Astrocyte of the cerebellum (primary cell): ENCODE measurements around the gene SH3BGR.

Experiments
- DNase-seq: peaks from one replicate; pipeline ENCODE4 v3.0.0-alpha.2; 2011; ENCODE audit warnings: low read depth
- H3K4me3 ChIP-seq: 2 replicates; pipeline ENCODE4 v1.5.1; 2011; ENCODE audit warnings: mild to moderate bottlenecking, low read depth, low read length, moderate library complexity
- in situ Hi-C: cut with HindIII; loops from 2 replicates; pipeline ENCODE4 v1.10.0; 2017; ENCODE audit warnings: low sequenced_read_pairs
- TF ChIP-seq, protein P1 (sequence below): IDR thresholded peaks from 2 replicates; pipeline ENCODE4 v1.5.1; 2012; ENCODE audit warnings: low read length, low read depth, moderate library complexity, mild to moderate bottlenecking; ENCODE audit errors: missing control alignments

Gene SH3BGR

DNA sequence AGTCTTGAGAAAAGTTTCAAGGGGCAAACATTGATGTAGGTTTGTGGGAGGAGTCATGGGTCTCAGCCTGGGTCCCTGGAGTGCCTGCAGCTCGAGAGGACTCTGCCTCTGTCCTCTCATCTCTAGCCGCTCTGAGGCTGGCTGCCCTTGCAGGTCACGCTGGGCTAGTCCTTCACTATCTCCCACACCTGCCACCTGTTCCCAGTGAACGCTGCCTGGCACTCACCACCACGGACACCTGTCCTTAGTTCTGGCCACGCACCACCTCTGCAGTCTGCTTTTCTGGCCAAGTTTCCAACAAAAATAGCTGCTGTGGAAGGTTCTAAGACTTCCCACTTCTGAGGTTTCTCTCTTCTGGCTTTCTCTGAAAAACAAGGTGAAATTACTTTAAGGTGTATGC is 52.5 kb downstream of the SH3BGR start:
- no peak overlapping the region for H3K4me3 ChIP-seq
- in situ Hi-C loops, result no loop called here
- TF ChIP-seq, protein P1, sequence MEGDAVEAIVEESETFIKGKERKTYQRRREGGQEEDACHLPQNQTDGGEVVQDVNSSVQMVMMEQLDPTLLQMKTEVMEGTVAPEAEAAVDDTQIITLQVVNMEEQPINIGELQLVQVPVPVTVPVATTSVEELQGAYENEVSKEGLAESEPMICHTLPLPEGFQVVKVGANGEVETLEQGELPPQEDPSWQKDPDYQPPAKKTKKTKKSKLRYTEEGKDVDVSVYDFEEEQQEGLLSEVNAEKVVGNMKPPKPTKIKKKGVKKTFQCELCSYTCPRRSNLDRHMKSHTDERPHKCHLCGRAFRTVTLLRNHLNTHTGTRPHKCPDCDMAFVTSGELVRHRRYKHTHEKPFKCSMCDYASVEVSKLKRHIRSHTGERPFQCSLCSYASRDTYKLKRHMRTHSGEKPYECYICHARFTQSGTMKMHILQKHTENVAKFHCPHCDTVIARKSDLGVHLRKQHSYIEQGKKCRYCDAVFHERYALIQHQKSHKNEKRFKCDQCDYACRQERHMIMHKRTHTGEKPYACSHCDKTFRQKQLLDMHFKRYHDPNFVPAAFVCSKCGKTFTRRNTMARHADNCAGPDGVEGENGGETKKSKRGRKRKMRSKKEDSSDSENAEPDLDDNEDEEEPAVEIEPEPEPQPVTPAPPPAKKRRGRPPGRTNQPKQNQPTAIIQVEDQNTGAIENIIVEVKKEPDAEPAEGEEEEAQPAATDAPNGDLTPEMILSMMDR, result no peak
- no peak for DNase-seq

DNA sequence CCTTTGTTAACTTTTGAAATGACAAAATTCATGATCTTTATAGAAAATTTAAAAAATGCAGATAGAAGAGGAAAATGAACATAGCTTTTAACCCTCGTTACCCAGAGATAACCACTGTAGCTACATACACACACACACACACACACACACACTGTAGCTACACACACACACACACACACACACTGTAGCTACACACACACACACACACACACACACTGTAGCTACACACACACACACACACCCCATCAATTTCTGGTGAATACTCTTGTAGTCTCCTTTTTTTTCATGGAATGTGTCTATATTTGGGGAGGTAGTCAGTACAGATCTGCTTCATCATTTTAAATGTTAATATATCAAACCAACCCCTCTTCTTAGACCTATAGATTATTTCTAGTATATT is 58.5 kb downstream of the SH3BGR start:
- TF ChIP-seq, protein P1, result no peak
- no peak for DNase-seq
- in situ Hi-C loops, result loop anchor here (10.0 kb wide), 1 partner anchor 195 kb away; no protein-coding TSS in a partner anchor
- no peak overlapping the region for H3K4me3 ChIP-seq

DNA sequence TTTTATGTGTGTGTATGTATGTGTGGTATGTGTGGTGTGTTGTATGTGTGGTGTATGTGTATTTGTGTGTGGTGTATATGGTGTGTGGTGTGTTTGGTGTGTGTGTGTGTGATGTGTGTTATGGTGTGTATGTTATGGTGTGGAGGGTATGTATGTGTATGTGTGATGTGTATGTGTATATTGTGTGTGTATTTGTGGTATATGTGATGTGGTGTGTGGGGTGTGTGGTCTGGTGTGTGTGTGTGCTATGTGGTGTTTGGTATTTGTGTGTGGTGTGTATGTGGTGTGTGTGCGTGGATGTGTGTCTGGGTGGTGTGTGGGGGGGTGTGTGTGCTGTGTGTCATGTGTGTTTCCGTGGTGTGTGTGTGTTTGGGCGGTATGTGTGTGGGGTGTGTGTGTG is 59.3 kb downstream of the SH3BGR start:
- in situ Hi-C loops, result loop anchor here (10.0 kb wide), 1 partner anchor 194 kb away; no protein-coding TSS in a partner anchor
- no peak for DNase-seq
- H3K4me3 ChIP-seq, result no peak overlapping the region
- TF ChIP-seq, protein P1, result no peak

DNA sequence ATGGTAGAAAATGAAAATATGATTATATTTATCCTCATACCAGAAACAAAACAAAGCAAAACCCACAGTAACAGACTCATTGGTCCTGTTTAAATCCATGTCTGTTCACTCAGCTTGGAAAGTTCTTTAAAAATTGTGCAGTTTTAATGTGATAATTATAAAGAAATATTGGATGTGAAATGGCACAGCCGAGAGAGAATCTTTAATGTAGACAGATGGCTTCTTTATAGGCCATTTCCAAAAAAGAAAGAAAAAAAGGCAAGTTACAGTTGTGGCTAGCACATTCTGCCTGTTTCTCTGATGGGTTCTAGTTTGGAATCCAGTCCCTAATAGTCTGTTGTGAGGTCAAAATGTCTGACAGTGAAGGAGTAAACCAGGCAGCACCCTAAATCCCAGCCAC is 62.0 kb downstream of the SH3BGR start:
- DNase-seq, result no peak
- TF ChIP-seq, protein P1, result no peak
- in situ Hi-C loops, result loop anchor here (10.0 kb wide), 1 partner anchor 191 kb away; no protein-coding TSS in a partner anchor
- H3K4me3 ChIP-seq, result no peak overlapping the region

DNA sequence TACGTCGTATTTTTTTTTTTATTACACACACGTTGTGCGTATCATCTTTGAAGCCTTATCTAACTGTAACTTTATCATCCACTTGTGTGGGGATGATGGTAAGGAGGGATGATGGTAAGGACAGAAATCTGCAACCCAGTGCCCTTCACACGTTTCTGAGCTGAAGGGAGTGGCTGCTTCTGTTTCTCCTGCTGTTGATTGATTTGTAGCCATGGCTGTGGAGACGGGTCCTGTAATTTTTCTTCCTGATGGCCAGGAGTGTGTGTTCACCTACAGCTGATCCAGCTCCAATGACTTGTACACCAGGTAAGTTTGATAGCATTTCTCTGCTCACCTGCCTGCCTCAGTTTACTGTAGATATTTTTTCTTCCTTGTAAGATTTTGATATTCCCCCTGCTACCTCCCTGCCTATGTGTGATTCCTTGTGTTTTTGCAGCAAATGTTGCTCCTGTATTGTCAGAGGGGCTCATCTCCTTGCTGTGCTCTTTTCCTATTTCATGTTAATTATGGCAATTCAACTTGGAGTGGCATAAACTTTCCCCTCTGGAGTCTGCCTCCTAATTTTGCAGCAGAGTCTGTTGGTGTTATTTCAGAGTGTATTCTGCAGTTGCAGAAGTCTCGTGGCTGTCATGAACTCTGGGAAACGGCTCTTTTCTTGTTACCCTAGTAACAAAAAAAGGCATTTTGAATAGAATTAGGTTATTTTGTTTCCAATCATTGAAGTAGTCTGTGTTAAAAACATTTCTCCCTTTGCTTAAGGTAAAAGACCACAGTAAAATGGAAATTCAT is 64.1 kb downstream of the SH3BGR start:
- in situ Hi-C loops, result loop anchor here (10.0 kb wide), 1 partner anchor 189 kb away; no protein-coding TSS in a partner anchor
- no peak overlapping the region for H3K4me3 ChIP-seq
- DNase-seq, result no peak
- TF ChIP-seq, protein P1, result no peak

DNA sequence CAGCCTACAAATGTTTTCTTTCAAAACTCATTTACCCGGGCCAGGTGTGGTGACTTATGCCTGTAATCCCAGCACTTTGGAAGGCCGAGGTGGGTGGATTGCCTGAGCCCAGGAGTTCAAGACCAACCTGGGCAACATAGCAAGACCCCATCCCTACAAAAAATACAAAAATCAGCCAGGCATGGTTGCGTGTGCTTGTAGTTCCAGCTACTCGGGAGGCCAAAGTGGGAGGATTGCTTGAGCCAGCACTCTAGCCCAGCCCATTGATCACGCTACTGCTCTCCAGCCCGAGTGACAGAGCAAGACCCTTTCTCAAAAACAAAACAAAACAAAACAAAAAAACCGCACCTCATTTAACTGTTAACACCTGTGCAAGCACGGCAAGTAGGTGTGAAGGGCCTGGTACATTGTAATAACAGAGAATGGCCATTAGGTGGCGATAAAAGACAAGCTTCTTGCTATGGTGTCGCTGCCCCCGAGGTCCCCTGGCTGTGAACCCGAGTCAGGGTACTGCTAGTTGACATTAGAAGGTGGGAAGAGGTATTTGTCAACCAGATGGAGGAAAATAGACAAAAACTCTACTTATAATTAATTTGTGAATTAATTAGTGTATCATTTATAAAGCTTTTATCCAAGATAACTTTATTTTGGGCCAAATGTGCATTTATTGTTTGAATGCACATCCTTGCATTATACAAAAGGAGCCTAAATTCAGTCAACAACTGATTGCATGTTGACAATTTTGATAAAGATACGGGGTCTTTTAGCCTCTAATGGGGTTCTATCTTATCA is 66.5 kb downstream of the SH3BGR start:
- TF ChIP-seq, protein P1, result peak; percentile 84
- in situ Hi-C loops, result loop anchor here (10.0 kb wide), 1 partner anchor 187 kb away; no protein-coding TSS in a partner anchor
- peak; percentile 16 for DNase-seq
- no peak overlapping the region for H3K4me3 ChIP-seq
